ENCODE results near the gene HEMK1. TPM values are rescaled to one million over a fixed set of nuclear protein-coding genes. Genes with fewer than 3 reads are reported as not detected.

Gene HEMK1
- total RNA-seq, 4 donors from 2014 or later: 7.3 to 11.6 (median 7.9) TPM

DNA sequence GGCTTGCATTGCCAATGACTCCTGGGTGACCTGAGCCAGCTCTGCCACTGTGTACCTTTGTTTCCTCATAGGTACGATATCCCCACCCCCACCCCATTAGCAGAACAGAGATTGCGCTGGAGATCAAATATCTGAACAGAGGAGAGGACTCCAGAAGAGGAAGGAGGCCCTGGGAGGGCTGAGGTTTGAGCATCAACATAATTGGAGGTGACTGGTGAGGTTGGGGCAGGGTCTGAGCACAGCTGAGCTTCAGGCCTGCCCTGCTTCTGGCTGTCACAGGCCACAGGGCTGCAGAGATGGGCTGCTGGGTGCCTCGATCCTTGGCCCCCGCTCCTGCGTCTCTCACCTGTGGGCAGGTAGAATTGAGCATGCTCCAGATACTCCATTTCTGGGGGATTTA is 44.6 kb upstream of the HEMK1 start:
- Histone ChIP-seq H3K4me3 (no peak overlapping the region), H3K27ac (no peak overlapping the region), H3K4me1 (no peaks in the 10 kb centered on the region), H3K27me3 (peaks cover 2% of the 10 kb centered on the region), H3K36me3 (no peaks in the 10 kb centered on the region), H3K9me3 (no peaks in the 10 kb centered on the region)
- DNase-seq: no peak
- in situ Hi-C loops (cut with MboI; ENCODE audit: low pct_ligation_motif_present in 1 of 4, low pct_unique_long_range_greater_than_20kb in 1 of 4, low sequenced_read_pairs in 3 of 4): no loop called here
- no peak for TF ChIP-seq POLR2A (IDR thresholded peaks at IDR 0.05)
- TF ChIP-seq, protein P1, sequence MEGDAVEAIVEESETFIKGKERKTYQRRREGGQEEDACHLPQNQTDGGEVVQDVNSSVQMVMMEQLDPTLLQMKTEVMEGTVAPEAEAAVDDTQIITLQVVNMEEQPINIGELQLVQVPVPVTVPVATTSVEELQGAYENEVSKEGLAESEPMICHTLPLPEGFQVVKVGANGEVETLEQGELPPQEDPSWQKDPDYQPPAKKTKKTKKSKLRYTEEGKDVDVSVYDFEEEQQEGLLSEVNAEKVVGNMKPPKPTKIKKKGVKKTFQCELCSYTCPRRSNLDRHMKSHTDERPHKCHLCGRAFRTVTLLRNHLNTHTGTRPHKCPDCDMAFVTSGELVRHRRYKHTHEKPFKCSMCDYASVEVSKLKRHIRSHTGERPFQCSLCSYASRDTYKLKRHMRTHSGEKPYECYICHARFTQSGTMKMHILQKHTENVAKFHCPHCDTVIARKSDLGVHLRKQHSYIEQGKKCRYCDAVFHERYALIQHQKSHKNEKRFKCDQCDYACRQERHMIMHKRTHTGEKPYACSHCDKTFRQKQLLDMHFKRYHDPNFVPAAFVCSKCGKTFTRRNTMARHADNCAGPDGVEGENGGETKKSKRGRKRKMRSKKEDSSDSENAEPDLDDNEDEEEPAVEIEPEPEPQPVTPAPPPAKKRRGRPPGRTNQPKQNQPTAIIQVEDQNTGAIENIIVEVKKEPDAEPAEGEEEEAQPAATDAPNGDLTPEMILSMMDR (IDR thresholded peaks at IDR 0.05): no peak
- TF ChIP-seq EP300 (IDR thresholded peaks at IDR 0.05; ENCODE audit: low read depth): no peak
- no peak for TF ChIP-seq POLR2AphosphoS5 (IDR thresholded peaks at IDR 0.05)
- WGBS, 2 donors (ENCODE audit: low coverage in 1 of 2): 86 to 100% methylated on average over 1 to 5 of the region's 5 CpGs
- intact Hi-C loops (cut with DNase I; ENCODE audit: low total_unique reads): no loop called here

DNA sequence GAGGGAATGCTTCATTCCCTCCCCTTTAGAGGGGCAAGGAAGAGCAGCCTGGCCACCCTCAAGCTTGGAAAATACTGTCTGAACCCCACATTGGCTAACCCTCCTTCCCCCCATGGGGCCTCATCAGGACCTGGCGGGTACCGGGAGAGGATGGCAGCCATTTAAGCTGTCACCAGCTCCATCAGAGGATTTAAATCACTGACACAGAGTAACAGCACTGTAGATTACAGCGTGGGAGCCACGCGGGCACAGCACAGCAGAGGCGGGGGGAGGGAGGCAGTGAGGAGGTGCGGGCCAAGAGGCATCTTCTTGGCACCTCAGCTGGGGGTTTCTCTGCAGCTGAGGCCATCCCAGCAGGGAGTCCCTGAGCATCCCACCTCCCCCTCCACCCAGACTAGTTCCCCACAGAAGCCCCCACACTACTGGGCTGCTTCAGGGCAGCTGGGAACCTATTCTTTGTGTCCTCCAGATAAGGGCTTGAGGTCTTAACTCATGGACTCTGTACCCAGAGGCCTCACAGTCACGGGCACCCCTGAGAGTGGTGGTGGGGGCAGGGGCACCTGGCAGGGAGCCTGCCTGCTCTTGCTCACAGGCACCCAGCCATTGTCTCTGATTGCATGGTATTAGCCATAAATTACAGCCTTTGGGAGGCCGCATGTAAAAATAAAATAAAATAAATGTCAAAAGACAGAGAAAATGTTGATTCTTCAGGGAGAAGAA is 44.0 kb upstream of the HEMK1 start:
- intact Hi-C loops (cut with DNase I; ENCODE audit: low total_unique reads): no loop called here
- in situ Hi-C loops (cut with MboI; ENCODE audit: low pct_ligation_motif_present in 1 of 4, low pct_unique_long_range_greater_than_20kb in 1 of 4, low sequenced_read_pairs in 3 of 4): no loop called here
- DNase-seq: no peak
- Histone ChIP-seq H3K9me3 (no peaks in the 10 kb centered on the region), H3K27ac (no peak overlapping the region), H3K4me3 (no peak overlapping the region), H3K27me3 (peaks cover 8% of the 10 kb centered on the region), H3K4me1 (no peaks in the 10 kb centered on the region), H3K36me3 (no peaks in the 10 kb centered on the region)
- WGBS, 2 donors (ENCODE audit: low coverage in 1 of 2): 73% methylated on average over 5 to 9 of the region's 9 CpGs
- TF ChIP-seq EP300 (IDR thresholded peaks at IDR 0.05; ENCODE audit: low read depth) (no peak), POLR2A (IDR thresholded peaks at IDR 0.05) (no peak), POLR2AphosphoS5 (IDR thresholded peaks at IDR 0.05) (no peak)
- TF ChIP-seq, protein P1 (IDR thresholded peaks at IDR 0.05): no peak

DNA sequence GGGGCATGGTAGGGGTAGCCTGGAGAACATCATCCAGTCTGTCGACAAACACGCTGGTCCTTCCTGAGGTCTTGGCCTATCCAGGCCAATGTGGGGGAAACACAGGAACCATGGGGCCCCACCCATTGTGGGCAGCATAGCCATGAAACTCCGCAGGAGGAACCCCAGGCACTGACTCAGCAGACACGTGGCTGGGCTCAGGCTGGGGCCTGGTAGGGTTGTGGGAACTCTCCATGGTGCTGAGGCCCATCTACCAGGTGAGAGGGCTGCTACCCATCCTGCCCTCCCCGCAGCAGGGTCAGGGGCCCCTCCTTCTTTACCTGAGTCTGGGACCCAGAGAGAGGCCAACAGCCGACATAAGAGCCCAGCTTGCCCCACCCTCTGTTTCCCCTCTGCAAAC is 43.3 kb upstream of the HEMK1 start:
- Histone ChIP-seq H3K27ac (no peak overlapping the region), H3K27me3 (peaks cover 14% of the 10 kb centered on the region), H3K4me3 (no peak overlapping the region), H3K9me3 (no peaks in the 10 kb centered on the region), H3K36me3 (no peaks in the 10 kb centered on the region), H3K4me1 (no peaks in the 10 kb centered on the region)
- in situ Hi-C loops (cut with MboI; ENCODE audit: low pct_ligation_motif_present in 1 of 4, low pct_unique_long_range_greater_than_20kb in 1 of 4, low sequenced_read_pairs in 3 of 4) (no loop called here), intact Hi-C loops (cut with DNase I; ENCODE audit: low total_unique reads) (no loop called here)
- no peak for DNase-seq
- 33 to 34% methylated on average over 2 to 6 of the region's 6 CpGs for WGBS, 2 donors (ENCODE audit: low coverage in 1 of 2)
- TF ChIP-seq POLR2AphosphoS5 (IDR thresholded peaks at IDR 0.05) (no peak), POLR2A (IDR thresholded peaks at IDR 0.05) (no peak), EP300 (IDR thresholded peaks at IDR 0.05; ENCODE audit: low read depth) (no peak)
- TF ChIP-seq, protein P1 (IDR thresholded peaks at IDR 0.05): no peak

DNA sequence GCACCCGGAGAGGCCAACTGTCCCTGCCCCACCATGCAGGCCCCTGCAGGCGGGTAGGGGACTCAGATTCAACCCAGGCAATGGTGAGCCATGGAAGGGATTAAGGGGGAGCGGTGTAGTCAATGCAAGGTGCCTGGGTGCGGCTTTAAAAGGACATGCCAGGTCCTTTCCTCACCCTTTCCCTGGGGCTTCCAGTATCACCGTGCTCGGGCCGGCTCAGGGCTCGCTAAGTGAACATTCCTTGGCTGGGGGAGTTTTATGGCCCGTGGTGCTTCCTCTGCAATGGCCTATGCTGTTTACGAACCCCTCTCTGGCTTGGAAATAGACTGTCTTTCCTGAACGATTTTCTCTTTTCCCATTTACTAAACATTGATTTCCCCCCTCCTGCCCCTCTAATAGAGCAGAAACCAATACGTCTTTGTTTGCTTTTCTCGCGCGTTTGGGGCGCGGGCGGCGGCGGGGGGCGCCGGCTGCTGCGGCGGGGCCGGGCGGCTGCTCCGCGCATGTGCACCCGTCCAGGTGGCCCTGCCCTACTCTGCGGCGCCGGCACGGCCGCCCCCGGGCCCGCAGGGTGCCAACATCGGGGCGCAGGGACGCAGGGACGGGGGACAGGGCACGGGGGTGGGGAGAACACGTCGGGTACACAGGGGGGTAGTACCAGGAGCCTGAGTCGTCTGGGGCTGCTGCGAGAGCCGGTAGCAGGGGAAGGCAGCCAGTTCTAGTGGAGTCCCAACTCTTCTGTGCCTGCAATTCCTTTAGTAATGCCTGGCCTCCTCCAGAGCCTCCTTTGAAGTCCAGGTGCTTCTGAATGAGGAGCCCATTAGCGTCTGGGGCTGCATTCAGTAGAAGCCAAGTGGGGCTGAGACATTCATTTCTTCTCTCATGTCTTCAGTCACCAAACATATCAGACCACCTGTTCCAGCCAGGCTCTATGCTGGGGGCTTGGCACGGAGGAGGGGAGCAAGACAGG is 39.0 kb upstream of the HEMK1 start:
- intact Hi-C loops (cut with DNase I; ENCODE audit: low total_unique reads): no loop called here
- DNase-seq: no peak
- peaks cover 21% of the 10 kb centered on the region for H3K27me3 ChIP-seq
- in situ Hi-C loops (cut with MboI; ENCODE audit: low pct_ligation_motif_present in 1 of 4, low pct_unique_long_range_greater_than_20kb in 1 of 4, low sequenced_read_pairs in 3 of 4): loop anchor here in 1 of 4 donors (10.0 kb wide), 1 partner anchor 185 kb away; the partner anchor contains the start of genes RASSF1 and ZMYND10
- H3K4me3 ChIP-seq: peak overlapping the region in 1 of 4 donors; percentile 12
- H3K9me3 ChIP-seq: no peaks in the 10 kb centered on the region
- no peaks in the 10 kb centered on the region for H3K36me3 ChIP-seq
- H3K27ac ChIP-seq: no peak overlapping the region
- WGBS, 2 donors (ENCODE audit: low coverage in 1 of 2): 12 to 22% methylated on average over 17 to 34 of the region's 48 CpGs
- TF ChIP-seq POLR2A (IDR thresholded peaks at IDR 0.05) (no peak), POLR2AphosphoS5 (IDR thresholded peaks at IDR 0.05) (no peak), EP300 (IDR thresholded peaks at IDR 0.05; ENCODE audit: low read depth) (no peak)
- TF ChIP-seq, protein P1 (IDR thresholded peaks at IDR 0.05): no peak
- no peaks in the 10 kb centered on the region for H3K4me1 ChIP-seq

Measured in transverse colon (tissue), 4 donors.